HepG2 (cell line): Measurements from ENCODE around the gene CD40. TPM values are rescaled to one million over a fixed set of nuclear protein-coding genes. Genes with fewer than 3 reads are reported as not detected.
A peak's percentile ranks its signal among the peaks of the same experiment; 100 is the strongest.

Experiments
- ATF6 ChIP-seq: sonication (generic); formaldehyde crosslinking; conservative IDR thresholded peaks from 2 replicates; pipeline ENCODE4 v1.4.0; 2020; ENCODE audit warnings: missing genetic modification reagents
- CHD2 ChIP-seq: IDR thresholded peaks from 2 replicates; pipeline ENCODE4 v1.6.1; 2011; ENCODE audit warnings: low read depth, low read length, improper control_type of control experiment
- HNF1B ChIP-seq: sonication (generic); formaldehyde crosslinking; IDR thresholded peaks from 2 replicates; pipeline ENCODE4 v1.5.1; 2020; ENCODE audit warnings: mild to moderate bottlenecking, moderate library complexity, missing genetic modification reagents
- IRF1 ChIP-seq: sonication (generic); formaldehyde crosslinking; IDR thresholded peaks from 2 replicates; pipeline ENCODE4 v1.4.0; 2020; ENCODE audit warnings: low read depth, mild to moderate bottlenecking, missing genetic modification reagents
- KDM3A ChIP-seq: IDR thresholded peaks from 2 replicates; pipeline ENCODE4 v1.6.1; 2018; ENCODE audit warnings: low read depth, missing compliant biosample characterization
- KLF13 ChIP-seq: sonication (generic); formaldehyde crosslinking; IDR thresholded peaks from 2 replicates; pipeline ENCODE4 v1.4.0; 2020; ENCODE audit warnings: mild to moderate bottlenecking, missing genetic modification reagents
- LCORL ChIP-seq, 2 experiments: fragments of 450-650 bp in 1 of 2; sonication (generic) in 1 of 2; formaldehyde crosslinking in 1 of 2; IDR thresholded peaks; 2 replicates each; pipeline versions ENCODE4 v1.5.0 to v1.6.1; 2017 to 2020; ENCODE audit warnings: antibody characterized with exemption in 1 of 2, missing genetic modification reagents in 1 of 2
- PHB2 ChIP-seq: fragments of 450-650 bp; IDR thresholded peaks from 2 replicates; pipeline ENCODE4 v1.6.1; 2018; ENCODE audit not compliant: partially characterized antibody
- SMAD3 ChIP-seq: sonication (generic); formaldehyde crosslinking; IDR thresholded peaks from 2 replicates; pipeline ENCODE4 v1.4.0; 2020; ENCODE audit warnings: missing genetic modification reagents
- TOE1 ChIP-seq: sonication (generic); formaldehyde crosslinking; IDR thresholded peaks from 2 replicates; pipeline ENCODE4 v1.4.0; 2020; ENCODE audit warnings: mild to moderate bottlenecking, missing genetic modification reagents
- XBP1 ChIP-seq: sonication (generic); formaldehyde crosslinking; IDR thresholded peaks from 2 replicates; pipeline ENCODE4 v1.5.0; 2020; ENCODE audit warnings: missing genetic modification reagents
- ZNF138 ChIP-seq: sonication (generic); formaldehyde crosslinking; IDR thresholded peaks from 2 replicates; pipeline ENCODE4 v1.5.0; 2020; ENCODE audit warnings: mild to moderate bottlenecking, low read depth, missing genetic modification reagents
- ZNF577 ChIP-seq: sonication (generic); formaldehyde crosslinking; IDR thresholded peaks from 2 replicates; pipeline ENCODE4 v1.4.0; 2020; ENCODE audit warnings: mild to moderate bottlenecking, low read depth, missing genetic modification reagents, borderline replicate concordance
- ZNF724P ChIP-seq: sonication (generic); formaldehyde crosslinking; IDR thresholded peaks from 2 replicates; pipeline ENCODE4 v1.8.0; 2022; ENCODE audit warnings: missing genetic modification reagents, borderline replicate concordance
- ZNF800 ChIP-seq: sonication (generic); formaldehyde crosslinking; IDR thresholded peaks from 2 replicates; pipeline ENCODE4 v1.4.0; 2020; ENCODE audit warnings: missing genetic modification reagents
- polyA plus RNA-seq, 8 experiments: library from polyadenylated mRNA; depleted of rRNA in 3 of 8; stranded (reverse) in 7 of 8; unstranded in 1 of 8; fragments of >200 nt; fragmentation: Illumina TruSeq in 4 of 8; extraction: Trizol in 4 of 8; gene quantifications; 2 replicates each; pipeline versions ENCODE4 v1.2.1 to v1.2.3, GENCODE V29; 2011 to 2016; ENCODE audit warnings: low read depth in 4 of 8, missing spikeins in 1 of 8, mixed read lengths in 1 of 8; ENCODE audit not compliant: insufficient read depth in 1 of 8
- total RNA-seq, 5 experiments: library from RNA; depleted of rRNA; stranded (reverse); fragments of >200 nt; fragmentation: Illumina TruSeq; extraction: Trizol; gene quantifications; 2 replicates each; pipeline ENCODE4 v1.2.3, GENCODE V29; 2016; ENCODE audit warnings: low read depth in 1 of 5
- TF ChIP-seq, protein P1 (sequence below): sonication (generic); formaldehyde crosslinking; IDR thresholded peaks from 2 replicates; pipeline ENCODE4 v1.5.0; 2020; ENCODE audit warnings: mild to moderate bottlenecking, missing genetic modification reagents, borderline replicate concordance
- TF ChIP-seq, protein P2 (sequence below): sonication (generic); formaldehyde crosslinking; conservative IDR thresholded peaks from 2 replicates; pipeline ENCODE4 v1.4.0; 2020; ENCODE audit warnings: missing genetic modification reagents
- TF ChIP-seq, protein P3 (sequence below): sonication (generic); formaldehyde crosslinking; IDR thresholded peaks from 2 replicates; pipeline ENCODE4 v1.4.0; 2020; ENCODE audit warnings: missing genetic modification reagents

The CD40 gene
- total and polyA plus RNA-seq, 2 of the 13 experiments (the other 11 are each of a cell fraction or from before 2014, with no cell fraction given) = 4.6 to 13.4 TPM

GRCh38 chr20:46132705-46133120 is 14.6 kb downstream of the CD40 start (continued):
- TF ChIP-seq, protein P1, sequence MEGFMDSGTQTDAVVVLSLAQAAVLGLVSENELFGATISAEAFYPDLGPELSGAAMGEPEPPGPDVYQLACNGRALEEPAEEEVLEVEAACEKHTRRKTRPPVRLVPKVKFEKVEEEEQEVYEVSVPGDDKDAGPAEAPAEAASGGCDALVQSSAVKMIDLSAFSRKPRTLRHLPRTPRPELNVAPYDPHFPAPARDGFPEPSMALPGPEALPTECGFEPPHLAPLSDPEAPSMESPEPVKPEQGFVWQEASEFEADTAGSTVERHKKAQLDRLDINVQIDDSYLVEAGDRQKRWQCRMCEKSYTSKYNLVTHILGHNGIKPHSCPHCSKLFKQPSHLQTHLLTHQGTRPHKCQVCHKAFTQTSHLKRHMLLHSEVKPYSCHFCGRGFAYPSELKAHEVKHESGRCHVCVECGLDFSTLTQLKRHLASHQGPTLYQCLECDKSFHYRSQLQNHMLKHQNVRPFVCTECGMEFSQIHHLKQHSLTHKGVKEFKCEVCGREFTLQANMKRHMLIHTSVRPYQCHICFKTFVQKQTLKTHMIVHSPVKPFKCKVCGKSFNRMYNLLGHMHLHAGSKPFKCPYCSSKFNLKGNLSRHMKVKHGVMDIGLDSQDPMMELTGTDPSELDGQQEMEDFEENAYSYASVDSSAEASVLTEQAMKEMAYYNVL = no peak
- TF ChIP-seq HNF1B (CRISPR knock-in tag) = 0 out of 2 replicates have a peak, but pooled peaks have one; percentile 9
- TF ChIP-seq KLF13 (CRISPR knock-in tag) = no peak
- no peak for TF ChIP-seq ZNF138 (CRISPR knock-in tag)
- TF ChIP-seq ZNF800 (CRISPR knock-in tag) = no peak
- no peak for TF ChIP-seq ZNF577 (CRISPR knock-in tag)
- TF ChIP-seq, protein P2, sequence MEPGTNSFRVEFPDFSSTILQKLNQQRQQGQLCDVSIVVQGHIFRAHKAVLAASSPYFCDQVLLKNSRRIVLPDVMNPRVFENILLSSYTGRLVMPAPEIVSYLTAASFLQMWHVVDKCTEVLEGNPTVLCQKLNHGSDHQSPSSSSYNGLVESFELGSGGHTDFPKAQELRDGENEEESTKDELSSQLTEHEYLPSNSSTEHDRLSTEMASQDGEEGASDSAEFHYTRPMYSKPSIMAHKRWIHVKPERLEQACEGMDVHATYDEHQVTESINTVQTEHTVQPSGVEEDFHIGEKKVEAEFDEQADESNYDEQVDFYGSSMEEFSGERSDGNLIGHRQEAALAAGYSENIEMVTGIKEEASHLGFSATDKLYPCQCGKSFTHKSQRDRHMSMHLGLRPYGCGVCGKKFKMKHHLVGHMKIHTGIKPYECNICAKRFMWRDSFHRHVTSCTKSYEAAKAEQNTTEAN = no peak
- TF ChIP-seq, protein P3, sequence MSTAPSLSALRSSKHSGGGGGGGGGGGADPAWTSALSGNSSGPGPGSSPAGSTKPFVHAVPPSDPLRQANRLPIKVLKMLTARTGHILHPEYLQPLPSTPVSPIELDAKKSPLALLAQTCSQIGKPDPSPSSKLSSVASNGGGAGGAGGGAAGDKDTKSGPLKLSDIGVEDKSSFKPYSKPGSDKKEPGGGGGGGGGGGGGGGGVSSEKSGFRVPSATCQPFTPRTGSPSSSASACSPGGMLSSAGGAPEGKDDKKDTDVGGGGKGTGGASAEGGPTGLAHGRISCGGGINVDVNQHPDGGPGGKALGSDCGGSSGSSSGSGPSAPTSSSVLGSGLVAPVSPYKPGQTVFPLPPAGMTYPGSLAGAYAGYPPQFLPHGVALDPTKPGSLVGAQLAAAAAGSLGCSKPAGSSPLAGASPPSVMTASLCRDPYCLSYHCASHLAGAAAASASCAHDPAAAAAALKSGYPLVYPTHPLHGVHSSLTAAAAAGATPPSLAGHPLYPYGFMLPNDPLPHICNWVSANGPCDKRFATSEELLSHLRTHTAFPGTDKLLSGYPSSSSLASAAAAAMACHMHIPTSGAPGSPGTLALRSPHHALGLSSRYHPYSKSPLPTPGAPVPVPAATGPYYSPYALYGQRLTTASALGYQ (CRISPR knock-in tag) = no peak
- TF ChIP-seq TOE1 (CRISPR knock-in tag) = no peak
- no peak for TF ChIP-seq LCORL (IDR thresholded peaks at IDR 0.05)
- TF ChIP-seq LCORL (CRISPR knock-in tag; IDR thresholded peaks at IDR 0.05) = 0 out of 2 replicates have a peak, but pooled peaks have one; percentile 31
- no peak for TF ChIP-seq PHB2
- TF ChIP-seq XBP1 (CRISPR knock-in tag) = no peak
- TF ChIP-seq KDM3A (CRISPR knock-in tag) = peak; percentile 51; the same call in 1 of the 2 replicates
- TF ChIP-seq CHD2 = no peak
- no peak for TF ChIP-seq SMAD3 (CRISPR knock-in tag)
- TF ChIP-seq ATF6 (CRISPR knock-in tag) = no peak
- TF ChIP-seq ZNF724P = no peak
- TF ChIP-seq IRF1 (CRISPR knock-in tag) = no peak
